Fibroblast of lung (primary cell): ENCODE data around the gene EPS8L2.

Source experiments
- CTCF ChIP-seq, 2 donors: IDR thresholded peaks in 1 of 2; conservative IDR thresholded peaks in 1 of 2; 1 replicate in 1 of 2; 2 replicates in 1 of 2; pipeline ENCODE4 v1.5.1; 2011 to 2012; ENCODE audit warnings: low read length in 2 of 2, control low read depth in 1 of 2, inconsistent platforms in 1 of 2, low read depth in 1 of 2, mild to moderate bottlenecking in 1 of 2
- EZH2 ChIP-seq: IDR thresholded peaks from 2 replicates; pipeline ENCODE4 v1.5.1; 2012; ENCODE audit warnings: low read length, control low read depth, mild to moderate bottlenecking; ENCODE audit errors: missing control alignments

GRCh38 chr11:765025-765801 lies 59.2 kb downstream of the EPS8L2 start:
- peak; percentile 28 to 40 for TF ChIP-seq CTCF (conservative IDR thresholded peaks at IDR 0.05 in 1 of 2, IDR thresholded peaks at IDR 0.05 in 1 of 2; ENCODE audit: low read depth in 1 of 2, low read length in 2 of 2)
- TF ChIP-seq EZH2 = no peak
